ENCODE data around the gene CASQ2.

CASQ2 gene

GRCh38 chr1:115669002-115669673, 99.4 kb downstream of the CASQ2 start:
- Histone ChIP-seq H3K4me1 (ENCODE audit: control insufficient read depth, low read depth, low read length) (no peaks in the 10 kb centered on the region), H3K27me3 (ENCODE audit: control insufficient read depth, insufficient read depth, low read length) (no peaks in the 10 kb centered on the region), H3K9me3 (ENCODE audit: control insufficient read depth, low read depth, low read length) (no peaks in the 10 kb centered on the region), H3K4me3 (ENCODE audit: low read length) (no peak overlapping the region), H3K27ac (ENCODE audit: low read length) (no peak overlapping the region), H3K36me3 (ENCODE audit: control insufficient read depth, low read depth, low read length) (peaks cover 34% of the 10 kb centered on the region), H3K9ac (ENCODE audit: low read length) (no peak overlapping the region)

GRCh38 chr1:115668579-115668978, 99.9 kb downstream of the CASQ2 start:
- no peak overlapping the region for H3K4me3 ChIP-seq (ENCODE audit: low read length)
- H3K9me3 ChIP-seq (ENCODE audit: control insufficient read depth, low read depth, low read length), result no peaks in the 10 kb centered on the region
- H3K27me3 ChIP-seq (ENCODE audit: control insufficient read depth, insufficient read depth, low read length), result no peaks in the 10 kb centered on the region
- no peak overlapping the region for H3K9ac ChIP-seq (ENCODE audit: low read length)
- H3K36me3 ChIP-seq (ENCODE audit: control insufficient read depth, low read depth, low read length), result peaks cover 40% of the 10 kb centered on the region
- H3K4me1 ChIP-seq (ENCODE audit: control insufficient read depth, low read depth, low read length), result no peaks in the 10 kb centered on the region
- no peak overlapping the region for H3K27ac ChIP-seq (ENCODE audit: low read length)

GRCh38 chr1:115666702-115667101, 101.8 kb downstream of the CASQ2 start:
- no peaks in the 10 kb centered on the region for H3K4me1 ChIP-seq (ENCODE audit: control insufficient read depth, low read depth, low read length)
- H3K9ac ChIP-seq (ENCODE audit: low read length), result no peak overlapping the region
- no peak overlapping the region for H3K4me3 ChIP-seq (ENCODE audit: low read length)
- no peaks in the 10 kb centered on the region for H3K27me3 ChIP-seq (ENCODE audit: control insufficient read depth, insufficient read depth, low read length)
- H3K9me3 ChIP-seq (ENCODE audit: control insufficient read depth, low read depth, low read length), result no peaks in the 10 kb centered on the region
- H3K27ac ChIP-seq (ENCODE audit: low read length), result no peak overlapping the region
- H3K36me3 ChIP-seq (ENCODE audit: control insufficient read depth, low read depth, low read length), result peaks cover 46% of the 10 kb centered on the region

- H3K36me3 ChIP-seq (ENCODE audit: control insufficient read depth, low read depth, low read length), result peaks cover 43% of the 10 kb centered on the region
- no peaks in the 10 kb centered on the region for H3K4me1 ChIP-seq (ENCODE audit: control insufficient read depth, low read depth, low read length)
- H3K27me3 ChIP-seq (ENCODE audit: control insufficient read depth, insufficient read depth, low read length), result no peaks in the 10 kb centered on the region
- no peak overlapping the region for H3K9ac ChIP-seq (ENCODE audit: low read length)
- H3K9me3 ChIP-seq (ENCODE audit: control insufficient read depth, low read depth, low read length), result no peaks in the 10 kb centered on the region
- no peak overlapping the region for H3K4me3 ChIP-seq (ENCODE audit: low read length)
- H3K27ac ChIP-seq (ENCODE audit: low read length), result no peak overlapping the region
Observed at GRCh38 chr1:115666206-115666605, 102.3 kb downstream of the CASQ2 start.

- peaks cover 46% of the 10 kb centered on the region for H3K36me3 ChIP-seq (ENCODE audit: control insufficient read depth, low read depth, low read length)
- no peak overlapping the region for H3K27ac ChIP-seq (ENCODE audit: low read length)
- H3K9ac ChIP-seq (ENCODE audit: low read length), result no peak overlapping the region
Observed at GRCh38 chr1:115665319-115666096, 103.0 kb downstream of the CASQ2 start.

GRCh38 chr1:115661157-115661556, 107.4 kb downstream of the CASQ2 start:
- H3K9ac ChIP-seq (ENCODE audit: low read length), result no peak overlapping the region
- H3K9me3 ChIP-seq (ENCODE audit: control insufficient read depth, low read depth, low read length), result no peaks in the 10 kb centered on the region
- no peak overlapping the region for H3K4me3 ChIP-seq (ENCODE audit: low read length)
- no peak overlapping the region for H3K27ac ChIP-seq (ENCODE audit: low read length)
- H3K27me3 ChIP-seq (ENCODE audit: control insufficient read depth, insufficient read depth, low read length), result no peaks in the 10 kb centered on the region
- peaks cover 6% of the 10 kb centered on the region for H3K4me1 ChIP-seq (ENCODE audit: control insufficient read depth, low read depth, low read length)
- H3K36me3 ChIP-seq (ENCODE audit: control insufficient read depth, low read depth, low read length), result peaks cover 48% of the 10 kb centered on the region

More at GRCh38 chr1:115665319-115666096, 103.0 kb downstream of the CASQ2 start:
- no peaks in the 10 kb centered on the region for H3K9me3 ChIP-seq (ENCODE audit: control insufficient read depth, low read depth, low read length)
- no peaks in the 10 kb centered on the region for H3K4me1 ChIP-seq (ENCODE audit: control insufficient read depth, low read depth, low read length)
- no peak overlapping the region for H3K4me3 ChIP-seq (ENCODE audit: low read length)
- no peaks in the 10 kb centered on the region for H3K27me3 ChIP-seq (ENCODE audit: control insufficient read depth, insufficient read depth, low read length)

- Histone ChIP-seq H3K4me1 (ENCODE audit: control insufficient read depth, low read depth, low read length) (peaks cover 6% of the 10 kb centered on the region), H3K4me3 (ENCODE audit: low read length) (no peak overlapping the region), H3K36me3 (ENCODE audit: control insufficient read depth, low read depth, low read length) (peaks cover 41% of the 10 kb centered on the region), H3K27ac (ENCODE audit: low read length) (no peak overlapping the region), H3K9me3 (ENCODE audit: control insufficient read depth, low read depth, low read length) (no peaks in the 10 kb centered on the region), H3K27me3 (ENCODE audit: control insufficient read depth, insufficient read depth, low read length) (no peaks in the 10 kb centered on the region), H3K9ac (ENCODE audit: low read length) (no peak overlapping the region)
Observed at GRCh38 chr1:115660151-115660550, 108.4 kb downstream of the CASQ2 start.

GRCh38 chr1:115658646-115659045, 109.9 kb downstream of the CASQ2 start:
- Histone ChIP-seq H3K27me3 (ENCODE audit: control insufficient read depth, insufficient read depth, low read length) (no peaks in the 10 kb centered on the region), H3K27ac (ENCODE audit: low read length) (no peak overlapping the region), H3K36me3 (ENCODE audit: control insufficient read depth, low read depth, low read length) (peaks cover 28% of the 10 kb centered on the region), H3K9ac (ENCODE audit: low read length) (no peak overlapping the region), H3K9me3 (ENCODE audit: control insufficient read depth, low read depth, low read length) (no peaks in the 10 kb centered on the region), H3K4me1 (ENCODE audit: control insufficient read depth, low read depth, low read length) (peaks cover 19% of the 10 kb centered on the region), H3K4me3 (ENCODE audit: low read length) (no peak overlapping the region)

GRCh38 chr1:115656461-115657077, 111.9 kb downstream of the CASQ2 start:
- Histone ChIP-seq H3K9ac (ENCODE audit: low read length) (no peak overlapping the region), H3K27me3 (ENCODE audit: control insufficient read depth, insufficient read depth, low read length) (no peaks in the 10 kb centered on the region), H3K4me3 (ENCODE audit: low read length) (no peak overlapping the region), H3K27ac (ENCODE audit: low read length) (no peak overlapping the region), H3K36me3 (ENCODE audit: control insufficient read depth, low read depth, low read length) (peaks cover 24% of the 10 kb centered on the region), H3K4me1 (ENCODE audit: control insufficient read depth, low read depth, low read length) (peaks cover 21% of the 10 kb centered on the region), H3K9me3 (ENCODE audit: control insufficient read depth, low read depth, low read length) (no peaks in the 10 kb centered on the region)

- H3K27ac ChIP-seq (ENCODE audit: low read length), result no peak overlapping the region
- no peak overlapping the region for H3K9ac ChIP-seq (ENCODE audit: low read length)
- peaks cover 27% of the 10 kb centered on the region for H3K4me1 ChIP-seq (ENCODE audit: control insufficient read depth, low read depth, low read length)
- no peaks in the 10 kb centered on the region for H3K27me3 ChIP-seq (ENCODE audit: control insufficient read depth, insufficient read depth, low read length)
- H3K36me3 ChIP-seq (ENCODE audit: control insufficient read depth, low read depth, low read length), result peaks cover 24% of the 10 kb centered on the region
- no peak overlapping the region for H3K4me3 ChIP-seq (ENCODE audit: low read length)
- H3K9me3 ChIP-seq (ENCODE audit: control insufficient read depth, low read depth, low read length), result no peaks in the 10 kb centered on the region
Observed at GRCh38 chr1:115655916-115656315, 112.6 kb downstream of the CASQ2 start.

- H3K27ac ChIP-seq (ENCODE audit: low read length), result no peak overlapping the region
- peaks cover 33% of the 10 kb centered on the region for H3K4me1 ChIP-seq (ENCODE audit: control insufficient read depth, low read depth, low read length)
- H3K9me3 ChIP-seq (ENCODE audit: control insufficient read depth, low read depth, low read length), result no peaks in the 10 kb centered on the region
- H3K9ac ChIP-seq (ENCODE audit: low read length), result no peak overlapping the region
- H3K4me3 ChIP-seq (ENCODE audit: low read length), result no peak overlapping the region
- H3K36me3 ChIP-seq (ENCODE audit: control insufficient read depth, low read depth, low read length), result peaks cover 19% of the 10 kb centered on the region
- H3K27me3 ChIP-seq (ENCODE audit: control insufficient read depth, insufficient read depth, low read length), result no peaks in the 10 kb centered on the region
Observed at GRCh38 chr1:115655306-115655663, 113.2 kb downstream of the CASQ2 start.
